Measurements from ENCODE around the gene MROH7.

The MROH7 gene

DNA sequence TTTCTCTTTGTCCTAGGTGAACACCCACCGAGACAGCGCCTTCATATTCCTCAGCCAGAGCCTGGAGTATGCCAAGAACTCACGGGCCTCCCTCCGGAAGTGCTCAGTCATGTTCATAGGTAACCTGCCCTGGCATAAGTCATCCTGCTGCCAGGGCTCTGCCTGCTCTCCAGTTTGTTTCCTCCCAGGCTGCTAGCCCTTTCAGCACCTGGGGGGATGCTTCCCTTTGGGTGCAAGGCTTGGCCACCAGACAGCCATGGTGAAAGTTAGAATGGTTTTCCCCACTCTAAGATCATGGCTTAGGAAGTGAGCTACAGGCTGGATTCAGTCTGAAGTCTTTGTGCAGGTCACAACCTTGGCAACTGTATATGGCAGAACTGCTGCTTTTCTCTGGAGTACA is 64.8 kb downstream of the MROH7 start:
- Histone ChIP-seq H3K9ac (ENCODE audit: low read depth, low read length) (no peak overlapping the region), H3K4me1 (ENCODE audit: insufficient read depth, low read length) (no peaks in the 10 kb centered on the region), H3K36me3 (ENCODE audit: insufficient read depth, low read depth, low read length) (no peaks in the 10 kb centered on the region), H3K27me3 (ENCODE audit: insufficient read depth, low read length) (peaks cover 29% of the 10 kb centered on the region), H3K9me3 (ENCODE audit: insufficient read depth, low read depth, low read length) (no peaks in the 10 kb centered on the region), H3K4me3 (ENCODE audit: low read length) (no peak overlapping the region), H3K27ac (ENCODE audit: low read length) (no peak overlapping the region)

DNA sequence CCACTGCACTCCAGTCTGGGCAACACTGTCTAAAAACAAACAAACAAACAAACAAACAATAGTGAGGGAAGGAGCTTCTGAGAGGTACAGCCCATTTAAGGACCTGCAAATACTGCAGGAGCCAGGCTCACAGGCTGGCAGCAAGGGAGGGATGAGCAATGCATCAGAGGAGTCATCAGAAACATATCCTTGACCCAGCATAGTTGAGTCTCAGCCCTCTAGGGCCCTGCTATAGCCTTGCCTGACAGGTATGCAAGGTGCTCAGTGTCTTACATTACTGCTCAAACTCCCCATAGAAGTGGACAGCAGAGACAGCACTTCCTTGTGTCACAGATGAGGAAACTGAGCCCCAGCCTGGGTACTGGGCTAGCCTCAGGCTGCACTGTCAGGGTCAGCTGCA is 66.8 kb downstream of the MROH7 start:
- Histone ChIP-seq H3K9ac (ENCODE audit: low read depth, low read length) (no peak overlapping the region), H3K27ac (ENCODE audit: low read length) (no peak overlapping the region), H3K4me1 (ENCODE audit: insufficient read depth, low read length) (no peaks in the 10 kb centered on the region), H3K27me3 (ENCODE audit: insufficient read depth, low read length) (peaks cover 29% of the 10 kb centered on the region), H3K36me3 (ENCODE audit: insufficient read depth, low read depth, low read length) (no peaks in the 10 kb centered on the region), H3K4me3 (ENCODE audit: low read length) (no peak overlapping the region), H3K9me3 (ENCODE audit: insufficient read depth, low read depth, low read length) (no peaks in the 10 kb centered on the region)

DNA sequence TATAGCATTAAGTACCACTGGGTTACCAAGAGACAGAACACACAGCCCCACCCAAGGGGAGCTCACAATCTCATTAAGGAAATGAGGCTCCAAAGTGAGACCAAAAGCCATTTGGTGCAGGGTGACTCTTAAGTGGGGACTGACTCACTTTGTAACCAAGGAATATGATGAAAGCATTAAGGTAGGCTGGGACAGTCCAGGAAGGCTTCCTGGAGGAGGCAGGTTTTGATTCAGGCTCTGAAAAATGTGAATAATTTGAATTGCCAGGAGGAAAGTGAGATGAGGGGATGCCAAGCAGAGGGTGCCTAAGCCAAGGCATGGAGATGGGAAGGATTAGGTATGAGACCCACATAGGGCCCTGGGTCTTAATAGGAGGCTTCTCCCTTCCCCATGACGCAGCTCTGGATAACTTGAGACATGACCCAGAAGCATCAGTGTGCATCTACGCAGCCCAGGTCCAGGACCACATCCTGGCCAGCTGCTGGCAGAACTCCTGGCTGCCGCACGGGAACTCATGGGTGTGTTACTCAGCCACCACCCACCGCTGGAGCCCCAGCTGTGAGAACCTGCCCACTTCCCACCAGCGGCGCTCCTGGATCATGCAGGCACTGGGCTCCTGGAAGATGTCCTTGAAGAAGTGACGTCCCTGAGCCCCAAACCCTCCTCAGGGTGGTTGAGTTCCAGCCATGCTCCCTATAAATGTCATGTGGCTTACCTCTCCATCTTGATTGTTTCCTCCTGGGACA is 68.1 kb downstream of the MROH7 start:
- Histone ChIP-seq H3K4me1 (ENCODE audit: insufficient read depth, low read length) (no peaks in the 10 kb centered on the region), H3K36me3 (ENCODE audit: insufficient read depth, low read depth, low read length) (no peaks in the 10 kb centered on the region), H3K27ac (ENCODE audit: low read length) (no peak overlapping the region), H3K27me3 (ENCODE audit: insufficient read depth, low read length) (peaks cover 31% of the 10 kb centered on the region), H3K9me3 (ENCODE audit: insufficient read depth, low read depth, low read length) (no peaks in the 10 kb centered on the region), H3K4me3 (ENCODE audit: low read length) (no peak overlapping the region), H3K9ac (ENCODE audit: low read depth, low read length) (no peak overlapping the region)

DNA sequence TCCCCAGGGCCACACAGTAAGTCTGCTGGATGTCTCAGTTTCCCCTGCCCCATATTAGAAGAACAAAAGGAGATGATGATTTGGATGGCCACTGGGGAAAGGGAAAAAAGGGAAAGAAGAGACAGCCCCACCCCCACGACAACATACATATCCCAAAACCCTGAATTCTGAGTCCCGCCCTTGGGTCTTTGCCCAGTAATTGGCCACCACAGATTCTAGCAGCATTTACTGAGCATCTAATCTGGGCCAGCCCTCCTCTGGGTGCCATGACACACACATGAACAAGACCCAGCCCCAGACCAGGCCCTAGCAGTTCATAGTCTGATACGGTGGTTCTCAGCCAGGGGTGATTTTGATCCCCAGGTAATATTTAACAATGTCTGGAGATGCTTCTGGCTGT is 68.8 kb downstream of the MROH7 start:
- Histone ChIP-seq H3K9ac (ENCODE audit: low read depth, low read length) (no peak overlapping the region), H3K27me3 (ENCODE audit: insufficient read depth, low read length) (peaks cover 36% of the 10 kb centered on the region), H3K9me3 (ENCODE audit: insufficient read depth, low read depth, low read length) (no peaks in the 10 kb centered on the region), H3K27ac (ENCODE audit: low read length) (no peak overlapping the region), H3K36me3 (ENCODE audit: insufficient read depth, low read depth, low read length) (no peaks in the 10 kb centered on the region), H3K4me1 (ENCODE audit: insufficient read depth, low read length) (peaks cover 3% of the 10 kb centered on the region; the same call in 1 of the 2 replicates), H3K4me3 (ENCODE audit: low read length) (no peak overlapping the region)

DNA sequence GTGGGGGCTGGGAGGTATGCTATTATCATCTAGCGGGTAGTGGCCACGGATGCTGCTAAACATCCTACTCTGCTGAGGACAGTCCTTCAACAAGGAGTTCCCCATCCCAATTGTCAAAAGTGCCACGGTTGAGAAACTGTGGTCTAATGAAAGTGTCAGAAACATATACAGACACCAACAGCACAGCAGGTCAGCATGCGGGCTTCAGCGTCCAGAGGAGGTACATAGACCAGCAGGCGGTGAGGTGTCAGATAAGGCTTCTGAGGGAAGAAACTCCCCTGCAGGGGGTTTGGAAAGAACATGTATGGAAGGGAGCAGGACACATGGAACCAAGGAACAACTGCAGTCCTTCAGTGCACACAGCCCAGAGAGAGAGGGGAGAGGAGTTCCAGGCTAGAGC is 69.3 kb downstream of the MROH7 start:
- H3K27me3 ChIP-seq (ENCODE audit: insufficient read depth, low read length): peaks cover 32% of the 10 kb centered on the region
- no peak overlapping the region for H3K9ac ChIP-seq (ENCODE audit: low read depth, low read length)
- no peaks in the 10 kb centered on the region for H3K9me3 ChIP-seq (ENCODE audit: insufficient read depth, low read depth, low read length)
- no peak overlapping the region for H3K27ac ChIP-seq (ENCODE audit: low read length)
- H3K4me3 ChIP-seq (ENCODE audit: low read length): no peak overlapping the region
- no peaks in the 10 kb centered on the region for H3K36me3 ChIP-seq (ENCODE audit: insufficient read depth, low read depth, low read length)
- H3K4me1 ChIP-seq (ENCODE audit: insufficient read depth, low read length): peaks cover 3% of the 10 kb centered on the region; the same call in 1 of the 2 replicates

DNA sequence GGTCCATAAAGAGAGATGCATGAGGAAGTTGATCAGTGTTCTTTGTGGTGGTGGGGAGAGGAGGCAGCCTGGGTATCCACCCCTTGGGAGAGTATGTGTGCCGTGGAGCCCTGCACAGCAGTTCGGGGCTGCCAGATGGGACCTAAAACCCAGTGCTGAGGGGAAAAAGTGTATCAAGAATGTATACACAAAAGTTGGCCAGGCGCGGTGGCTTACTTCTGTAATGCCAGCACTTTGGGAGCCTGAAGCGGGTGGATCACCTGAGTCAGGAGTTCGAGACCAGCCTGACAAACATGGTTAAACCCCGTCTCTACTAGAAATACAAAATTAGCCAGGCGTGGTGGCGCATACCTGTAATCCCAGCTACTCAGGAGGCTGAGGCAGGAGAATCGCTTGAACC is 70.0 kb downstream of the MROH7 start:
- no peak overlapping the region for H3K27ac ChIP-seq (ENCODE audit: low read length)
- no peak overlapping the region for H3K9ac ChIP-seq (ENCODE audit: low read depth, low read length)
- H3K4me3 ChIP-seq (ENCODE audit: low read length): no peak overlapping the region
- H3K36me3 ChIP-seq (ENCODE audit: insufficient read depth, low read depth, low read length): no peaks in the 10 kb centered on the region
- H3K9me3 ChIP-seq (ENCODE audit: insufficient read depth, low read depth, low read length): no peaks in the 10 kb centered on the region
- peaks cover 5% of the 10 kb centered on the region; the same call in 1 of the 2 replicates for H3K4me1 ChIP-seq (ENCODE audit: insufficient read depth, low read length)
- H3K27me3 ChIP-seq (ENCODE audit: insufficient read depth, low read length): peaks cover 29% of the 10 kb centered on the region

DNA sequence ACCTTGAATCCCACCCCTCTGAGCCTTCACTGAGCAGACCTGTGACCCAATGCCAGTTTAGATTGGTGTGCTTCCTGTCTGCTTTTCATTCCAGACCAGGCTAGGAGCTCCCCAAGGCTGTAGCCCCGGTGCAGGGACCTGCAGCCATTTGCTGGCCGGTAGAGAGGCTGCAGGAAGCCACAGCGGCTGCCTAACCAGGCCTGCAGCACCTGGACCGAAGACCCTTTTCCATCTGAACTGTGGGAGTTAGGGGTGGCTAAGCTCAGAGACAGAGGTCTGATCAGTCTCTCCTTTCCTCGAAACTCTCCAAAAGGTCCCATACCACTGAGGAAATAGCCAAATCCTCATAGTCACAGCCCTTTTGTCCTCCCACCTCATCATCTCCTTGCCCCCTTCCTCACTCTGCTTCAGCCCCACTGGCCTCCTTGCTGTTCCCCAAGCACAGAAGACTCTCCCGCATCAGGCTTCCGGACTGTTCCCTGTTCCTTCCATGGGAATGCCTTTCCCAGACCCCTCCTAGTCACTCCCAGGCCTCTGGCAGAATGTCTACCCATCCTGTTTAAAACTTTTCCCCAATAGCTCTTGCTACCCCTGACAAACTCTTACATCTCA is 73.4 kb downstream of the MROH7 start:
- H3K4me3 ChIP-seq (ENCODE audit: low read length): peak overlapping the region; percentile 90
- peak overlapping the region; percentile 90; the same call in 1 of the 2 replicates for H3K9ac ChIP-seq (ENCODE audit: low read depth, low read length)
- peaks cover 22% of the 10 kb centered on the region for H3K36me3 ChIP-seq (ENCODE audit: insufficient read depth, low read depth, low read length)
- H3K9me3 ChIP-seq (ENCODE audit: insufficient read depth, low read depth, low read length): no peaks in the 10 kb centered on the region
- peaks cover 20% of the 10 kb centered on the region for H3K27me3 ChIP-seq (ENCODE audit: insufficient read depth, low read length)
- H3K27ac ChIP-seq (ENCODE audit: low read length): no peak overlapping the region
- H3K4me1 ChIP-seq (ENCODE audit: insufficient read depth, low read length): peaks cover 8% of the 10 kb centered on the region; the same call in 1 of the 2 replicates

DNA sequence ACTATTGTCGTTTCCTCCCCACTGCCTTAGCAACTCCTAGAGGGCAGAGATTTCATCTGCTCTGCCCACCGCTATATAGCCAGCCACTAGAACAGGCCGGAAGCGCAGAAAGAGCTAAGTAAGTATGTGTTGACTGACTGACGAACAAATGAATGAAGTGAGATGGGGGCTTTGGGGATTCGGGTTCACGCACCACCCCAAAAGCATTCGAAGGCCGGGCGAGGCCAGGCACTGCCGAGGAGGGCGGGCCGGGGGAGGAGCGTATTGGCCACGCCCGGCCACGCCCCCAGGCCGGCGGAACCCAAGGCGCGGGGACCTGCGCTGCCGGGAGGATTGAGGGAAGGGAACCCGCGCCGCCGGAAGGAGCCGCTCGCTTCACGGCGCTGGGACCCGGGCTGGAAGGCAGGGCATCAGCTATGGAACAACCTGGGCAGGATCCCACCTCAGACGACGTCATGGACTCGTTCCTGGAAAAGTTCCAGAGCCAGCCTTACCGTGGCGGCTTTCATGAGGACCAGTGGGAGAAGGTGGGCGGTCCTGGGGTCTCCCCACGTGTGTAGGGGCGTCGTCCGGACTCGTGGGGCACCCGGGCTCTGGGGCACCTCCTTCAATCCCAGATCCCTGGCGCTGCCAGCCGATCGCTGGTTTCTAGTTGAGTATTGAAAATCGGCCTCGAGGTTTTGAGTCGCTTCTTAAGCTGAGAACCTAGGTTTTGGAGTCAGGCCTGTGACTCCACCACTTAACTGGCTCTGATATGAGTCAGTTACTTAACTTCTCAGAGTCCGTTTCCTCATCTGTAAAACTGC is 74.1 kb downstream of the MROH7 start, which contains the start of gene TTC4:
Gene TTC4 (plus strand): TSS at position 369 of the 806 bp plus-strand sequence. CDS start 48 bp downstream, at position 417.
- Histone ChIP-seq H3K27me3 (ENCODE audit: insufficient read depth, low read length) (peaks cover 14% of the 10 kb centered on the region), H3K36me3 (ENCODE audit: insufficient read depth, low read depth, low read length) (peaks cover 25% of the 10 kb centered on the region), H3K4me3 (ENCODE audit: low read length) (peak within 1 kb of the TSS; percentile 90), H3K9ac (ENCODE audit: low read depth, low read length) (peak within 1 kb of the TSS; percentile 90), H3K4me1 (ENCODE audit: insufficient read depth, low read length) (peaks cover 8% of the 10 kb centered on the region; the same call in 1 of the 2 replicates), H3K9me3 (ENCODE audit: insufficient read depth, low read depth, low read length) (no peaks in the 10 kb centered on the region), H3K27ac (ENCODE audit: low read length) (peak within 1 kb of the TSS; percentile 38)

DNA sequence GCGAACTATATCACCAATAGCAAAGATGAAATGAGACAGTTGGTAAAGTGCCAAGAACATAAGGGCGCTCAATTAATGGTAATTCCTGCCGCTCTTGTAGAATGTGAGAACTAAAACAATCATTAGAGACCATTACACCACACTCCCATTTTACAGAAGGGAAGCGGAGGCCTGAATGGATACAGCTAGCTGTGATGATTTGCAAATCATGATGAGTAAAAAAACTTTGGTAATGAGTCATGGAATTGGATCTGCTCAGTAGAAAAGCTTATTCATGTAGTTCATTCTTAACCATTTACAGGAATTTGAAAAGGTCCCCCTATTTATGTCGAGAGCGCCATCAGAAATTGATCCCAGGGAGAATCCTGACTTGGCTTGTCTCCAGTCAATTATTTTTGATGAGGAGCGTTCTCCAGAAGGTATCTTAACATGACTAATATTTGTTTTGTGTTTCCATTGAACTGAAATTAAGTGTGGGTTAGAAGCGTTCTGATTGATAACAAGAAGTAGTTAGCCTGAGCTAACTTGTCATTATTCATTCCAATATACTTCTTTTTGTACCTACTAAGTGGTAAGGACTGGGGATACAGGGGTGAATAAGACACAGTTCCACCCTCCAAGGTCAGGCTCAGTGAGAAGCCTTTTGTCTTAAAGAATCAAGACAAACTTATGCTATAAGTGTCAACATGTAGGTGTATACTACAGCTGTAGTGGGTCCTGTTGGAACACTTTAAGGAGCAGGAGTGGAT is 74.9 kb downstream of the MROH7 start:
- H3K4me1 ChIP-seq (ENCODE audit: insufficient read depth, low read length): peaks cover 8% of the 10 kb centered on the region; the same call in 1 of the 2 replicates
- peak overlapping the region; percentile 90 for H3K9ac ChIP-seq (ENCODE audit: low read depth, low read length)
- peaks cover 33% of the 10 kb centered on the region for H3K36me3 ChIP-seq (ENCODE audit: insufficient read depth, low read depth, low read length)
- H3K27me3 ChIP-seq (ENCODE audit: insufficient read depth, low read length): peaks cover 8% of the 10 kb centered on the region
- peak overlapping the region; percentile 38 for H3K27ac ChIP-seq (ENCODE audit: low read length)
- H3K9me3 ChIP-seq (ENCODE audit: insufficient read depth, low read depth, low read length): no peaks in the 10 kb centered on the region
- peak overlapping the region; percentile 90 for H3K4me3 ChIP-seq (ENCODE audit: low read length)

DNA sequence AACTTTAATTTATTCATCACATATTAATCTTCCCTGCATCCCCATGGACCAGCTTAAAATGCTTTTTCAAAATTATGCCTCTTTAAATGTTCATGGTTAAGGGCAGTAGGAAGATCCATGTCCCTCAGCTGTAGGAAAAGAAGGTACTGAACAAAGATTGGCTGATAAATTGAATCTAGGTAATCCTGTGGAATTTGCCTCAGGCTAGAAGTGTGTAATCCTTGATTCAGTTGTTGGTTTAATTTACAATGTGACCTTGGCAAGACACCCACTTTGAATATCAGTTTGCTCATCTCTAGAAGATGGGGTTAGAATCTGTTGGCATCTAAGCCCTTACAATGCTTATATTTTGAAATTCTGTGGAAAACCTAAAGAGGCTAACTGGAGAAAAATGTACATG is 80.1 kb downstream of the MROH7 start:
- H3K9ac ChIP-seq (ENCODE audit: low read depth, low read length): no peak overlapping the region
- H3K36me3 ChIP-seq (ENCODE audit: insufficient read depth, low read depth, low read length): peaks cover 86% of the 10 kb centered on the region

DNA sequence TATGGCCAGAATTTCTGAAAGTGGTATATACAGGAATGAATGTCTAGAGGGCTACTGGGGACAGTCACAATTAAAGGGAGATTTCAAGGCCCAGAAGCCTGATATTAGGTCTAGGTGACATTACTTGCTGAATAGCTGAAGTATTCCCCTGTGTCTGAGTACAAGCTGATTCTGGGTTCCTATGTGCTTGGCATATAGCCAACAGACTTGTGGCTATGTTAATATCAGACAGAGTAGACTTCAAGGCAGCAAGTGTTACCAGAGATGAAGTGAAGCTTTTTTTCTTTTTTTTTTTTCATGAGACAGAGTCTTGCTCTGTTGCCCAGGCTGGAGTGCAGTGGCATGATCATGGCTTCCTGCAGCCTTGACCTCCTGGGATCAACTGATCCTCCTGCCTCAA is 82.4 kb downstream of the MROH7 start:
- no peak overlapping the region for H3K4me3 ChIP-seq (ENCODE audit: low read length)
- H3K27ac ChIP-seq (ENCODE audit: low read length): no peak overlapping the region
- peaks cover 4% of the 10 kb centered on the region; the same call in 1 of the 2 replicates for H3K9me3 ChIP-seq (ENCODE audit: insufficient read depth, low read depth, low read length)
- H3K36me3 ChIP-seq (ENCODE audit: insufficient read depth, low read depth, low read length): peaks cover 93% of the 10 kb centered on the region
- H3K4me1 ChIP-seq (ENCODE audit: insufficient read depth, low read length): no peaks in the 10 kb centered on the region
- H3K27me3 ChIP-seq (ENCODE audit: insufficient read depth, low read length): no peaks in the 10 kb centered on the region
- no peak overlapping the region for H3K9ac ChIP-seq (ENCODE audit: low read depth, low read length)

More for the DNA sequence above, 80.1 kb downstream of the MROH7 start:
- Histone ChIP-seq H3K4me3 (ENCODE audit: low read length) (no peak overlapping the region), H3K4me1 (ENCODE audit: insufficient read depth, low read length) (0 out of 2 replicates have a peak, but pooled peaks cover 1% of the 10 kb centered on the region), H3K27ac (ENCODE audit: low read length) (no peak overlapping the region), H3K9me3 (ENCODE audit: insufficient read depth, low read depth, low read length) (peaks cover 4% of the 10 kb centered on the region; the same call in 1 of the 2 replicates), H3K27me3 (ENCODE audit: insufficient read depth, low read length) (no peaks in the 10 kb centered on the region)

Data from iPS-20b (cell line).